HG03354 (cell line): ENCODE data around the gene PTPRM.

Source experiments
- ATAC-seq: cut with Tn5 transposase; IDR thresholded peaks from one replicate; pipeline ENCODE4 v1.9.1; 2021; ENCODE audit warnings: mild to moderate bottlenecking; ENCODE audit not compliant: unreplicated experiment, poor library complexity, severe bottlenecking

Gene PTPRM

DNA sequence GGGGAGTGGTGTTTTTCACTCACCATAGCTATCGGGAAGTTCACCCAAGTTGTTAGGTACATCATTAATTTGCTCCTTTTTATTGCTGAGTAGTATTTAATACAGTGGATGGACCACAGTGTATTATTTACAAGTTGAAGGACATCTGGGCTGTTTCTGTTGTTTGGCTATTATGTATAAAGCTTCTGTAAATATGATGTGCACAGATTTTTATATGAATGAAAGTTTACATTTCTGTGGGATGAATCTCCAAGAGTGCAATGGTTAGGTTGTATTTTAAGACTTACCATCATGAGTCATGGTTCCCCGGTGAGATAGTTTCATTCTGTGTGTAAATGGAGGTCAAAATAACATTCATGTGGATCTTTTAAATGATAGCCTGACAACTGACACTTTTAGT, 337.4 kb downstream of the PTPRM start:
- no peak for ATAC-seq

DNA sequence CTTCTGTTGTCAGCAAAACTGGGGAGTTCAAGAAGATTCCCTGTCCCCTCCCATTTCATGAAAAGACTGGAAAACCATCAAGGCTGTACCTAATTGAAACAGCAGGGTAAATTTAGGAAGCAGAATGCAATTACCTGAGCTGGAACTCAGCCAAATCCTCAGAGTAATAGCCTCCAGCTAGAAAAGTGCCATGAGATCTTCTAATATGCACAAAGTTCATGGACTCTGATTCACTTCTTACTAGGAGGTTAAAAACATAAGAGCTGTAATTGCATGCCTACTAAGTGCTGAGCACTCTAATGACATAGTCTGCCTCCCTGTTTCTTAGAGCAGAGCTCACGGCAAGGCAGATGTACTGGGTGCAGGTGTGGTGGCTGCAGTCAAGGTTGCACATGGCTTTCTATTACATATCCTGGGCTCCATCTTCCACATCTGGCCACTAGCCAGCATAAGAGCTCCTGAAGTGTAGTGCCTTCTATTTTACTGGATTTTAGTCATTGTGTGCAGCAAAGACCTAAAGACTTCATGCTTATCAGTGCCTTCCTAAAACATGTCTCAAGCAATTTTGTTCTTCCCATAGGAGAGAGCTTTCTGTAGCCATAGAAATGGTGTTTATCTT, 341.7 kb downstream of the PTPRM start:
- ATAC-seq = no peak

DNA sequence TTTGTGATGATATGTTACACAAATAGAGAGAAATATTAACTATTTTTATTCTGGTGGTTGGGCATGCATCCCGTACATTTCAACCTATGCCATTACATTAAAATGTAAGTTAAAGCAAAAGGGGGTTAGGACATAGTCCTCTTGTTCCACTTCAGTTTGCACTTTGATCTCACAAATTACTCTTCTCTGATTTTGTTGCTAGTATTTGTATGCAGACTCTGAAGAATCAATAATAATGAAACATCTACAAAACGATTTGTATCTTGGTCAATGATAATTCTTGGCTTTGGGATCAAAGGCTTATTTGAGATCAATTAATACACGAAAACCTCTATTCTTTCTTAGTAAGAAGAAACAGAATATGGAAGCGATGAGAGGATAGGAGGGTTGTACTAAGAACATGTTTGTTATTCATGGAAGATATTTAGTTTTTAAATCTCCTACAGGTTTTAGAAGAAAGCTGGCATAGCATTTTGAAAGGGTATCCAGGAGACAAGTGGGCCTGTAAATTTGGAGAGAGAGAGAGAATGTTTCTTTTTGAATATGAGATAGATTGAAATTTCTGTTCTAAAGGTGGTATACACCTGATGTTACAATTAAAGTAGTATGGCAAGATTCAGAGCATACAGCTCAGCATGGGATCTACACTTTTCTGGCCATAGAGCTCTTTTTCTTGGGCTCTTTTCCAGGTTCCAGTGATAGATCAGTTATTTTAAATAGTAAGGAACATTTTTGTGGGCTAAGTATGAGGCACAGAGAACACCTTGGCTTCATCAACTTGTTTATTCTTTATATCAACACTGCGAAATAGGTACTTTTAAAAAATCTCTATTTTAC, 347.9 kb downstream of the PTPRM start:
- ATAC-seq = no peak

DNA sequence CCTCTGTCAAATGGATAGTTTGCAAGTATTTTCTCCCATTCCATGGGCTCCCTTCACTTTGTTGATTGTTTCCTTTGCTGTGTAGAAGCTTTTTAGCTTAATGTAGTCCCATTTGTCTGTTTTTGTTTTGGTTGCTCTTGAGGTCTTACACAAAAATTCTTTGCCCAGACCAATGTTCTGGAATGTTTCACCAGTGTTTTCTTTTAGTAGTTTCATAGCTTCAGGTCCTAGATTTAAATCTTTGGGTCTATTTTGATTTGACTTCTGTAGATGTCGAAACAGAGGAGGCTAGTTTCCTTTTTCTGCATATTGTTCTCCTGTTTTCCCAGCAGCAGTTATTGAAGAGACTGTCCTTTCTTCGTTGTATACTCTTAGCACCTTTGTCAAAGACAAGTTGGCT, 351.6 kb downstream of the PTPRM start:
- ATAC-seq = no peak

DNA sequence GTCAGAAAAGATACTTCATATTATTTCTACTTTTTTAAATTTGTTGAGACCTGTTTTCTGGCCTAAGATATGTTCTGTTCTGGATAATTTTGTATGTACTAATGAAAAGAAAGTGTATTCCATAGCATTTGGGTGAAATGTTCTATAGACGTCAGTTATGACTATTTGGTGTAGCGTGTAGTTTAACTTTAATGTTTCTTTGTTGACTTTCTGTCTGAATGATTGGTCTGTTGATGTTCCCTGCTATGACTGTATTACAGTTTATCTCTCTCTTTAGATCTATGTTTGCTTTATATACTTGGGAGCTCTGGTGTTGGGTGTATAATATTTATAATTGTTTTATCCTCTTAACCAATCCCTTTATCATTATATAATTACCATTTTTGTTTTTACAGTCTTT, 352.4 kb downstream of the PTPRM start:
- ATAC-seq = no peak

DNA sequence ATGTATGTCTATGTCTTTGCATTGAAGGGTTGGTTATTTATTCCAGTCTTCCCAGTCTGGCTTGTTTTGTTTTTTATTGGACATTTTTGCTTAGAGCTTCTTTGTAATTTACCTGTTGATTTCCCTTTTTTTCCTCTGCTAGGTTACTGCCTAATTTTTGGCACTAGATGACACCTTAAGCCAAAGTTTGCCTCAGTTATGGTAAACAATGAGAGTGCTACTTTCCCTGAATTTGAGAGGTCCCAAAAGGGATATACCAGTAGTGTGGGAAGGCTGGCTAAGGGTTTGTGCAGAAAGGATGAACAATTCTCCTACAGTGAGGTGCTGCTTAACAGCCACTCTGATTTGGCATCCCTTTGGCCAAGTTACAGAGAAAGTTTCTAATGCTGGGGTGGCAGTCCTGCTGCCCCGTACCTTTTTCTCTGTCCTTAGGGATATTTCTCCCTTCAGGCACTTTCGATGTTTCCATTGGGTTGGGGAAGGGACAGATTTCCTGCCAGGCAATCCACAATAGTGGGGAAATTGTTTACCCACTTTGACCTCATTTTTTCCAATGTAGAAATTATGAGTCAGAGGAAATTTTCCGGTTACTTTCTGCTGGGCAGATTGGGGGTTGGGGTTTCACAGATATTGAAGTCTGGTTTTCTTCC, 354.9 kb downstream of the PTPRM start:
- ATAC-seq = no peak

DNA sequence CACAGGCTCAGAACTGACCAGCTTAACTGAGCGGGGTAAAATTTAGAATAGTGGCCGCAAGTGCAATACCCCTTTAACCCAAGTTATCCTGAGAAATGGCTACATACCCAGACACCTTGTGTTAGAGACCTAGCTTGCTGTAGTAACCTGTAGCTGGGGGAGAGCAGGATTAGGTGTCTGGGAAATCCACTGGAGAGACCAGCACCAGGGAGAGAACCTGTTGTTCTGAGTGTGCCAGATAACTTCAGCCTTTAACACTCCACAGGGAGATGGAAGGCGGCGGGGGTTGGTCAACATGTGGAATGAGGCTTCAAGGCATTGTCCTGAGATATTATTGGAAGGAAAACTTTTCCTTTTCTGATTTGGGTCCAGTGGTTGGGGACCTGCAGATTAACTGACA, 356.0 kb downstream of the PTPRM start:
- ATAC-seq = no peak

DNA sequence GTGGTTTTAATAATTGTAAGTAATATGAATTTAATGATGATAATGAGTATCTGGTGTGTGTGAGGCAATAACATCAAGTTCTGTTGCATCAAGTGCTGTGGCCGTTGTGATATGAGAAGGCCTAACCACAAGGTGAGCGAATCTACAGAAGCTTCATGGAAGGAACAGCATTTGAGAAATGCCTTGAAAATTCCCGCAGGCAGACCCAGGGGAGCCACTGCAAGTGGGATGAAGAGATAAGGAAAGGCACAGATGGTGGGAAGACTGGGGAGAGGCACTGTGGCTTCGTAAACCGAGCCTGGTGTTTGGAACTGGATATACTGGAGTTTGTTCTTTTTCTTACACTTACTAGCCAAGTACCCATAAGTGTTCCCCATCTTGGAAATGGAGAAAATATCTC, 357.5 kb downstream of the PTPRM start:
- ATAC-seq = no peak

DNA sequence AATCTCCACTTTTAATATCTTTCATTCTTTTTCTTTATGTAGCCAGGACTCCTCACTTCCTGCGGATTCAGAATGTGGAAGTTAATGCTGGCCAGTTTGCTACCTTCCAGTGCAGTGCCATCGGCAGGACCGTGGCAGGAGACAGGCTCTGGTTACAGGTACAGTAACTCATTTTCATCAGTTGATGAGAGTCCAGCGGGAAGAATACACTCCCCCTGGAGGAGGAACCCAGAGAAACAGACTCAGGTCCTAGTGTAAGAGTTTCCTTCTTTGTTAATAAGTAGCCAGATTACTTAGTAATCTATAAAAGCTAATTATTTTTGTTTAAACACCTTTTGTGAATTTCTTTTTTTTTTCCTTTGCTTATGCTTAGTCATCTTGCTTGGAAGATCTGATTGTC, 359.4 kb downstream of the PTPRM start:
- no peak for ATAC-seq

DNA sequence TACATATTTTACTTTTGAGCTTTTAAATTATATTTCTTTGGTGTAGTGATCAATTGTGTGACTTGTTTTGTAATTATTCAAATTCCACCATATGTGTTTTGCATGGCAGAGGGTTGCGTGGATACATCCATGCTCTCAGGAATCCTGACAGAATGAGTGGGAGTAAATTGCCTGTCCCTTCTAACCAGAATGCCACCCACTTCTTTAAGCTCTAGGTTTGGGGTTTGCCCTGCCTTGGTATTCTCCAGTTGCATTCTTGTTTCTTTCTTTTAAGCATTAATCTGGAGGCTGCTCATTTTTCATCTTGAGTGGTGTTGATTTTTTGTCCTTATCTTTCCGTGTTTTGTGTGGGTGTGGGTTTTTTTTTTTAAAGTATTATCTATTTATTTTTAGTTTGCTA, 360.0 kb downstream of the PTPRM start:
- no peak for ATAC-seq

DNA sequence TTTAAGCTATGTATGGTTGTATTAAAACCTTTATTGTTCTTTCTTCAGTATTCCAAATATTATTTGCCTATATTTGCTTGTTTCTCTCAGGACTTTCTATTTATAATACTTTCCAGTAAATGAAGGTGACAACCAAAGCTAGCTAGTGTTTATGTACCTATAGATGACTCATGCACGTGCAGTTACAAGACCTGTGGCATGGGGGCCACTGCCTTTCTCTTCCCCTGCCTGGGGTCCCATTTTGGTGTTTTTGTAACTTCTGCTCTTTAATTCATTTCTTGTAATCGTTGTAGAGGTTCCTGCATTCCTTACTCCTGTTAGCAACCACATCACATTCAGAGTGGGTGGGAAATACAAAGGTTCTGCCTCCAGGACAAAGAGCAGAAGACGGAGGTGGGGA, 364.6 kb downstream of the PTPRM start:
- ATAC-seq = no peak

DNA sequence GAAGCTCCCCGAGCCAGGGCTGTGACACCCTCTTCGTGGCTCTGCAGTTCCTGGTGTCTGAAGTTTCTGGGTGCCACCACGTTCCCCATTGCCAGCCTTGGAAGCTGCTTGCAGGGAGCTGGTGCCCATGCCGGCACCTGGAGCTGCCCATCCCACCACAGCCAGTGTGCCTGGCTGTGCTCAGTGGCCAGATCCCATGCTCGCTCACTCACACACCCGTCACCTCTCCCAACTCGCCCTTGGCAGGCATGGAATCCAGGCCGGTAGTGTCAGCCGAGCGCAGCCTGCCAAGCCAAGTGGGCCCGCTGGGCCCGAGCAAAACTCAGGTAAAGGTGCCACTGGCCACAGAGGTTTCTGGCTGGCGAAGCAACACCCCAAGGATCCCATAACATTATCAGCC, 370.2 kb downstream of the PTPRM start:
- ATAC-seq = no peak

DNA sequence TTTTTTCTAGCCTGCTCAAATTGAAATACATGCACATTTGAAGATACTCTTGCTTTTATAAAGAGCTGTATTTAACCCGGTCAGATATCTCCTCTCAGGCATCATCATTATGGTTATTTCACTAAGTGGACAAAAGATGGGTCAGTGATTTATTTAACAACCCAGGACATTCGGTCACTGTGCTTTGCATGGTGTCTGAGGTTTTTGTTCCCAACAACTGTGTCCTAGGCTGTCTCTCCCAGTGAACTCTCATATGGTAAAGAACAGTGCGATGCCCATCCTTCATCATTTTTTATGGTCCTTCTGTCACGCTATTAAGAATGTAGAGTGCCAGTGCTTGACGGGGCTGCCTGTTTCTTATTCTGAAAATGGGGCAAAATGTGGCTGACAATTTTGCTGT, 372.4 kb downstream of the PTPRM start:
- no peak for ATAC-seq

DNA sequence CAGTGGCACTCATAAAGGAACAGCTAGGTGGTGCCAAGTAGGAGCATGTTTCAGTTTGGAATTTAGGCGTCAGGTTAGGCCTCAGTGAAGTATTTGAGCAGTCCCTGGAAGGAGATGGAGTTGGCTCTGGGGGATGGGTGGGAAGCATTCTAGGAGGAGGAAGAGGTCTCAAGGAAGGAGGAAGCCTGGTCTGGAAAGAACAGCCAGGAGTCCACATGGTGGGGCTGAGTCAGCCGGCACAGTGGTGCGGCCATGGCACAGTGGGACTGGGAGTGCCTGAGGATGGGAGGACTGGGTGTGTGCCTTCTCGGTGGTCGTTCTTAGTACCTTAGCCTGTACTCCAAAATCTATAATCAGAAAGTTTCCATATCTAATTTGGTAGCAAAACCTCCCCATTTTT, 373.3 kb downstream of the PTPRM start:
- ATAC-seq = no peak

DNA sequence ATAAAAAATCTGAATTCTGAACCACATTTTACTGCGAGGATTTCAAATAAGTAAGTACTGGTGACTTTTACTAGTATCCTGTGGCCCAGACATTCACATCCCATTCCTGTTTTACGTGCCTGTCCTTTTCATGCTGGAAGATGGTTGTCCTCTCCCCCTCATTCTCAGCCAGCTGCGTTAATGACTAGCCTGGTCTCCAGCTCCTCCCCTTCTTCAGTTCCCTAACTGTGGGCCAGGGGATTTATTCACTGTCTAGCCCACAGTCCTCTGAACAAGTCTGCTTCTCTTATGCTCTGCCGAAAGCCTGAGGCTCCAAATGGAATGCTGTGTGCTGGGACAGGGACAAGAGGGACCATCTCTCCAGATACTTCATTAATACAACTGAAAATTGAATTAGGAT, 373.9 kb downstream of the PTPRM start:
- no peak for ATAC-seq

DNA sequence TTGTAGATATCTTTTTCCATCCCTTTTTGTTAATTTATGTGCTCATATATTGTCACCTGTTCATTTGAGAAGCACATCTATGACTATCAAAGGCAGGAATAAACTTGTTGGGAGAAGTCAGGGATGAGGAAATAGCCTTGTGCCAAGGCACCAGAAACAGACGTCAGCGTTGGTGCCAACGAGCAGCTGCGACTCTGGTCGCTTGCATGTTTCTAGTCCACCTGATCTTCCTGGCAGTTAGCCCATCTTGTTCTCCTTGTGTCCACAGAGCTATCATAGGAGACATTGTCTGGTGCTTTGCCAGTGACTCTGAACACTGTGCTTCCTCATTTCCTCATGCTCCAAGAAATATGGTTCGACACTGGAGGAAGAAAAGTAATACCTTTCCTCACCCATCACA, 374.4 kb downstream of the PTPRM start:
- ATAC-seq = no peak

DNA sequence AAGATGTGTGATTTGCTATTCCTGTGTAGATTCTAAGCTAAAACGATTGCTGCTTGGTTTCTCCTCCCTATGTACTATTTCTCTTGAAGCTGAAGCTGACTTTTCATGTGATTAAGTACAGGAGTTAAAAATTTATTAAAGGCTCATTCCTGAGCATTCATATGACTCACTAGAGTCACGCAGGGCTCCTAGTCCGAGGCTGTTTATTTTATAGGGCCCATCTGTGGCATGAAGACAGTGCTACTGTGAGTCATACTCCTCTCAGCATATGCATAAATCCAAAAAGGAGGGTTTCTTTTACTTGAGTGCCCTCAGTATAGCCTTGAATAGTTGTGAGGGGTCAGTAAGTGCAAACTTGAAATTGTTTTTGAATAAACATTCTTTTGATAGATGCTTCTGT, 378.8 kb downstream of the PTPRM start:
- ATAC-seq = no peak

DNA sequence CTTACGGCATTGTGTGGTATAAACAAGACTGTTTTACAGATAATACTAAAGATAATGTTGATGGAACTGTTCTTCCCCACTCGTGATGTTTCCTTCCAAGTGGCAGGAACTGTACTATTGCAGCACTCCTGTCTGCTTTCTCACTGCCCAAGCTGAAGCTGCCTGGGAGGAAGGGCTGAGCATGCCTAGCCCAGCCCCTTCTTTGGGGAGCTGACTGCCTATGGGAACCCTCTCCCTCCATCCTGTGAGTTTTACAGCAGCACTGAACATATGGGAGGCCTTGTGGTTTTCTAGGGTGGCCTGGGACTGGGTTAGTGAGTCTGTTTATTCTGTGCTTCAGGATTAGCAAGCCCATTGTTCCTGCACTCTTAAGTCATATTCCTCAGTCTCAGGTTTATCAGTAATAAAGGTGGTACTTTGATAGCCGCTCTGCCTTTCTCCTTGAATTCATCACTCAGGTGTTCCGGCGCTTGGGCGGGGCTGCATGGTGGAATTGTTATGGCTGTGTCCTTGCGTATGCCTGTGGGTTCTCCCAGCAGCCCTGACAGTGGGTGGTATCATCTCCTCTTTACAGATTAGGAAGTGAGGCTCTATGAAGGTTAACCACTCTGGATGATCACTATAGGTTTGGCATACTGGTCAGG, 379.7 kb downstream of the PTPRM start:
- no peak for ATAC-seq

DNA sequence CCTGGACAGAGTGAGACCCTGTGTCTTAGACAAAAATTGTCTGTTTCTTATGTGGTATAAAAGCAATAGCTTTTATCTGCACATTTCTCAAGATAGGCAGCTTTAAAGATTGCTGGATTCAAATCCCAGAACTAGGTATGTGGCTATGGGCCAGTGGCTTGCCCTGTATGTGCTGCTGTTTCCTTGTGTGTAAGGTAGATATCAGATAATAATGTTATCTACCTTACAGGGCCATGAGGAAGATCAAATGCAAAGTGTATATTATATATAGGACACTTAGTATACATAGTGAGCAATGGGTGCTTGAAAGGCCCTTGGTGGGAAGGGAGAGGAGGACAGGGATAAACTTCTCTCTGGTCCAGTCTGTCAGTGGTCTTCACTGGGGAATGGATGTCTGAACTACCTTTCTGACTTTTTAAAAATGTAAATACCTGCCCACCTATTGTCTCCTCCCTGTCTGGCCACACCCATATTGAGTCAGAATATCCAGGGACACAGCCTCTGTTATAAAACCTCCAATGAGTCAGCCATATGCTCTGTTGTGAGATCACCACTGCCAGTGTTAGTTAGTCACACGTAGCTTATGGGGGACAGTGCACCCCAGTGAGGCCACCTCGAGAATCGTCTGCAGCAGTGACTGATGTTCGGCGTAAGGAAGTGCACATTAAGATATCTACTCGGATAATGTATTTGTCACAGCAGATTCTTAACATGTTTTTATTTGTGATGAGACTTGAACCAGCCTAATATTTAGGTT, 383.4 kb downstream of the PTPRM start:
- no peak for ATAC-seq
